H1 (cell line): ENCODE results near the gene MAGI3. TPM values are rescaled to one million over a fixed set of nuclear protein-coding genes. Genes with fewer than 3 reads are reported as not detected.

ENCODE experiments used
- CTCF ChIA-PET: fragments of 300-600 bp; sonication (Branson Sonifier 250); formaldehyde crosslinking; loops from one replicate; lab custom pipeline; 2021; ENCODE audit not compliant: partially characterized antibody; lab: Charles Lee
- POLR2A ChIA-PET: fragments of 300-600 bp; sonication (Branson Sonifier 250); formaldehyde crosslinking; loops from one replicate; lab custom pipeline; 2021; ENCODE audit warnings: inconsistent platforms; ENCODE audit not compliant: partially characterized antibody; lab: Charles Lee
- DNase-seq, 2 experiments: peaks; one replicate each; pipeline versions ENCODE4 v3.0.0 to v3.0.0-alpha.2; 2010 to 2022; ENCODE audit warnings: low spot score in 2 of 2, low read depth in 1 of 2, mixed read lengths in 1 of 2
- FAIRE-seq: peaks from 2 replicates; lab custom pipeline; 2011; peaks lifted over from hg19 to GRCh38; lab: Jason Lieb, UNC
- H2AFZ ChIP-seq: 2 replicates; pipeline ENCODE4 v1.8.1; 2012; ENCODE audit warnings: low read length, inconsistent platforms
- H2AK5ac ChIP-seq: 2 replicates; pipeline ENCODE4 v1.6.1; 2013; ENCODE audit warnings: low read depth, low read length
- H2BK120ac ChIP-seq: replicated peaks from 2 replicates; pipeline ENCODE3; 2013; ENCODE audit warnings: low read depth, low read length, inconsistent platforms
- H2BK12ac ChIP-seq: 2 replicates; pipeline ENCODE4 v1.6.1; 2013; ENCODE audit warnings: low read depth, low read length
- H2BK15ac ChIP-seq: 2 replicates; pipeline ENCODE4 v1.6.1; 2013; ENCODE audit warnings: low read length
- H2BK20ac ChIP-seq: 2 replicates; pipeline ENCODE4 v1.6.1; 2013; ENCODE audit warnings: low read length
- H2BK5ac ChIP-seq: 2 replicates; pipeline ENCODE4 v1.6.1; 2013; ENCODE audit warnings: low read depth, low read length
- H3K14ac ChIP-seq: 2 replicates; pipeline ENCODE4 v1.6.1; 2013; ENCODE audit warnings: inconsistent platforms; ENCODE audit not compliant: insufficient read length
- H3K18ac ChIP-seq: 2 replicates; pipeline ENCODE4 v1.6.1; 2013; ENCODE audit warnings: low read length; ENCODE audit errors: extremely low read depth
- H3K23ac ChIP-seq: 2 replicates; pipeline ENCODE4 v1.6.1; 2013; ENCODE audit warnings: inconsistent platforms; ENCODE audit not compliant: insufficient read length
- H3K23me2 ChIP-seq: 2 replicates; pipeline ENCODE4 v1.6.1; 2013; ENCODE audit warnings: low read depth, low read length
- H3K27ac ChIP-seq: 2 replicates; pipeline ENCODE4 v1.6.1; 2011; ENCODE audit warnings: low read depth, low read length, inconsistent platforms
- H3K27me3 ChIP-seq, 4 experiments: replicated peaks in 1 of 4; 1 replicate in 1 of 4; 2 replicates in 3 of 4; pipeline versions ENCODE4 v1.6.1 to v1.8.1; 2011 to 2013; ENCODE audit warnings: low read length in 3 of 4, mild to moderate bottlenecking in 3 of 4, inconsistent platforms in 2 of 4, mixed read lengths in 2 of 4, moderate library complexity in 1 of 4; ENCODE audit not compliant: control insufficient read depth in 3 of 4, insufficient read depth in 3 of 4; ENCODE audit errors: extremely low read depth in 1 of 4
- H3K36me3 ChIP-seq, 4 experiments: 2 replicates each; pipeline versions ENCODE4 v1.6.1 to v1.8.1; 2011 to 2013; ENCODE audit warnings: mild to moderate bottlenecking in 4 of 4, low read length in 3 of 4, moderate library complexity in 2 of 4, control low read depth in 1 of 4, inconsistent platforms in 1 of 4; ENCODE audit not compliant: insufficient read depth in 4 of 4, control insufficient read depth in 2 of 4
- H3K4ac ChIP-seq: replicated peaks from 2 replicates; pipeline ENCODE3; 2013; ENCODE audit warnings: low read length, low read depth, mixed read lengths, inconsistent platforms; ENCODE audit not compliant: insufficient read length
- H3K4me1 ChIP-seq, 4 experiments: replicated peaks in 1 of 4; 1 replicate in 1 of 4; 2 replicates in 3 of 4; pipeline versions ENCODE4 v1.6.1 to v1.8.1; 2011 to 2013; ENCODE audit warnings: low read length in 3 of 4, inconsistent platforms in 2 of 4, mixed read lengths in 1 of 4; ENCODE audit not compliant: insufficient read depth in 4 of 4, control insufficient read depth in 3 of 4
- H3K4me2 ChIP-seq, 2 experiments: 2 replicates each; pipeline versions ENCODE4 v1.6.1 to v1.8.1; 2011 to 2013; ENCODE audit warnings: low read depth in 2 of 2, low read length in 2 of 2, control low read depth in 1 of 2, inconsistent platforms in 1 of 2, mild to moderate bottlenecking in 1 of 2; ENCODE audit not compliant: insufficient read depth in 1 of 2
- H3K4me3 ChIP-seq, 4 experiments: fragments of 200-600, 300-600 bp in 1 of 4; sonication (generic), shearing (Covaris generic), sonication (Bioruptor Twin) in 1 of 4; 2 replicates each; pipeline versions ENCODE4 v1.5.1 to v1.8.1; 2011 to 2016; ENCODE audit warnings: low read length in 4 of 4, low read depth in 3 of 4, control low read depth in 2 of 4, inconsistent platforms in 2 of 4, mild to moderate bottlenecking in 2 of 4, mixed read lengths in 1 of 4, moderate library complexity in 1 of 4; ENCODE audit not compliant: insufficient read depth in 2 of 4; ENCODE audit errors: extremely low read depth in 1 of 4
- H3K56ac ChIP-seq: replicated peaks from 2 replicates; pipeline ENCODE3; 2013; ENCODE audit warnings: low read depth, mild to moderate bottlenecking, mixed read lengths, low read length, inconsistent platforms; ENCODE audit not compliant: insufficient read length
- H3K79me1 ChIP-seq: 2 replicates; pipeline ENCODE4 v1.6.1; 2013; ENCODE audit warnings: low read depth, low read length, control low read depth
- H3K79me2 ChIP-seq, 2 experiments: 2 replicates each; pipeline versions ENCODE4 v1.6.1 to v1.8.1; 2012 to 2013; ENCODE audit warnings: low read length in 2 of 2, mild to moderate bottlenecking in 2 of 2, inconsistent platforms in 1 of 2; ENCODE audit not compliant: insufficient read depth in 2 of 2, control insufficient read depth in 1 of 2
- H3K9ac ChIP-seq, 4 experiments: replicated peaks in 1 of 4; 1 replicate in 1 of 4; 2 replicates in 3 of 4; pipeline versions ENCODE4 v1.6.1 to v1.8.1; 2011 to 2013; ENCODE audit warnings: low read depth in 3 of 4, low read length in 3 of 4, control low read depth in 2 of 4, mild to moderate bottlenecking in 2 of 4, moderate library complexity in 2 of 4, inconsistent platforms in 1 of 4; ENCODE audit errors: extremely low read depth in 1 of 4
- H3K9me3 ChIP-seq, 2 experiments: 2 replicates each; pipeline versions ENCODE4 v1.6.1 to v1.8.1; 2012 to 2013; ENCODE audit warnings: mild to moderate bottlenecking in 2 of 2, moderate library complexity in 2 of 2, control low read depth in 1 of 2, inconsistent platforms in 1 of 2, low read depth in 1 of 2, low read length in 1 of 2, mixed read lengths in 1 of 2; ENCODE audit not compliant: insufficient read depth in 2 of 2
- H4K20me1 ChIP-seq, 2 experiments: replicated peaks in 1 of 2; 2 replicates each; pipeline versions ENCODE3 to v1.8.1; 2011 to 2013; ENCODE audit warnings: inconsistent platforms in 2 of 2, low read length in 2 of 2, mild to moderate bottlenecking in 1 of 2; ENCODE audit not compliant: insufficient read depth in 2 of 2, control insufficient read depth in 1 of 2
- H4K5ac ChIP-seq: 2 replicates; pipeline ENCODE4 v1.6.1; 2013; ENCODE audit warnings: low read length, low read depth, mixed read lengths, inconsistent platforms; ENCODE audit not compliant: insufficient read length
- H4K8ac ChIP-seq: 2 replicates; pipeline ENCODE4 v1.8.0; 2013; ENCODE audit warnings: mild to moderate bottlenecking, moderate library complexity, low read length, inconsistent platforms; ENCODE audit not compliant: insufficient read depth; ENCODE audit errors: extremely low read depth
- H4K91ac ChIP-seq: replicated peaks from 2 replicates; pipeline ENCODE3; 2013; ENCODE audit warnings: low read length, mixed read lengths, inconsistent platforms; ENCODE audit not compliant: insufficient read length
- CEBPB ChIP-seq: IDR thresholded peaks from 2 replicates; pipeline ENCODE4 v1.6.1; 2012; ENCODE audit warnings: low read depth, low read length
- EGR1 ChIP-seq: IDR thresholded peaks from 2 replicates; pipeline ENCODE4 v1.6.1; 2011; ENCODE audit warnings: low read depth, low read length, borderline replicate concordance
- GABPA ChIP-seq: IDR thresholded peaks from 2 replicates; pipeline ENCODE4 v1.6.1; 2011; ENCODE audit warnings: mild to moderate bottlenecking, low read length, moderate library complexity, borderline replicate concordance; ENCODE audit not compliant: insufficient read depth
- KDM1A ChIP-seq: fragments of 200-600, 300-600 bp; sonication (generic); IDR thresholded peaks from 2 replicates; pipeline ENCODE4 v1.7.1; 2016; ENCODE audit warnings: mild to moderate bottlenecking, low read length, borderline replicate concordance
- PHF8 ChIP-seq: fragments of 200-600 bp; sonication (generic); conservative IDR thresholded peaks from 2 replicates; pipeline ENCODE4 v1.7.1; 2012; ENCODE audit warnings: low read depth, mild to moderate bottlenecking, inconsistent platforms, low read length, moderate library complexity
- RXRA ChIP-seq: IDR thresholded peaks from 2 replicates; pipeline ENCODE4 v1.6.1; 2011; ENCODE audit warnings: low read depth, mild to moderate bottlenecking, low read length, moderate library complexity; ENCODE audit not compliant: insufficient read depth
- SIX5 ChIP-seq: IDR thresholded peaks from 2 replicates; pipeline ENCODE4 v1.6.1; 2011; ENCODE audit warnings: mild to moderate bottlenecking, low read depth, low read length
- SP1 ChIP-seq: IDR thresholded peaks from 2 replicates; pipeline ENCODE4 v1.6.1; 2011; ENCODE audit warnings: low read depth, low read length
- SP2 ChIP-seq: IDR thresholded peaks from 2 replicates; pipeline ENCODE4 v1.6.1; 2012; ENCODE audit warnings: mild to moderate bottlenecking, low read length, inconsistent platforms
- TAF7 ChIP-seq: optimal IDR thresholded peaks from 2 replicates; pipeline ENCODE3; 2011; ENCODE audit warnings: low read depth, mild to moderate bottlenecking, inconsistent platforms, low read length, moderate library complexity, borderline replicate concordance
- TCF12 ChIP-seq: IDR thresholded peaks from 2 replicates; pipeline ENCODE4 v1.6.1; 2011; ENCODE audit warnings: low read depth, mild to moderate bottlenecking, low read length
- YY1 ChIP-seq: IDR thresholded peaks from 2 replicates; pipeline ENCODE4 v1.6.1; 2011; ENCODE audit warnings: low read depth, mild to moderate bottlenecking, low read length
- ZNF274 ChIP-seq: IDR thresholded peaks from 2 replicates; pipeline ENCODE4 v1.7.0; 2012; ENCODE audit warnings: low read length, borderline replicate concordance; ENCODE audit errors: extremely low read depth
- polyA plus RNA-seq, 7 experiments: library from polyadenylated mRNA; depleted of rRNA in 3 of 7; stranded (reverse) in 5 of 7; unstranded in 2 of 7; fragments of >200 nt in 5 of 7; fragments of 200-250 nt in 2 of 7; gene quantifications; 1 replicate in 5 of 7; 2 replicates in 1 of 7; 4 replicates in 1 of 7; pipeline versions ENCODE4 v1.2.1 to v1.2.3, GENCODE V29; 2011 to 2013; ENCODE audit warnings: missing spikeins in 2 of 7, mixed read lengths in 2 of 7
- total RNA-seq: library from RNA; stranded (reverse); fragmentation: NEBNext Ultra II Directional; extraction: Animal tissue kit (Norgen Biotek cat#: 25700); gene quantifications from 2 replicates; pipeline ENCODE4 v1.2.1, GENCODE V29; 2021
- TF ChIP-seq, protein P1 (sequence below), 3 experiments: IDR thresholded peaks; 1 replicate in 2 of 3; 2 replicates in 1 of 3; pipeline versions ENCODE4 v1.5.1 to v1.6.1; 2011; ENCODE audit warnings: low read length in 3 of 3, mild to moderate bottlenecking in 3 of 3, inconsistent platforms in 2 of 3, low read depth in 1 of 3, moderate library complexity in 1 of 3; ENCODE audit not compliant: insufficient read depth in 1 of 3; ENCODE audit errors: control extremely low read depth in 1 of 3

MAGI3 gene
- total and polyA plus RNA-seq, 2 of the 8 experiments (the other 6 are each of a cell fraction or from before 2014, with no cell fraction given), result 2.3 to 7.8 TPM

DNA sequence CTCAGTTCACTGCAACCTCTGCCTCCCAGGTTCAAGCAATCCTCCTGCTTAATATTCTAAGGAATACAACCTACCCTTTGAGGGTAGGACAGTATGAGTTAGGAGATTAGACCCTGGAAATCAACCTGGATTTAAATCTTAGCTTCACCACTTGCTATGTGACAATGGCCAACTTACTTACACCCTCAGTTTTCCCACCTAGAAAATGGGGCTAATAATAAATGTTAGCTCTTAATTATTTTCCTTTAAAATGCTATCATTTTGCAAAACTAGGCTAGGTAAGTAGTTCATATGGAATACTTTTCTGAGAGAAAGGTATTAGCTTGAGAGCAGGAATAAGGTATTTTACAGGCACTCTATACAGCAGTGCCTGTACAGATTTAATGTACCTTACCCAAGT lies 258.2 kb downstream of the MAGI3 start:
- H3K9ac ChIP-seq, result no peak overlapping the region
- no peak overlapping the region for H2AK5ac ChIP-seq
- no peak overlapping the region for H4K91ac ChIP-seq
- no peak overlapping the region for H3K18ac ChIP-seq
- no peaks in the 10 kb centered on the region for H3K27me3 ChIP-seq
- DNase-seq, result no peak
- no peak overlapping the region for H3K14ac ChIP-seq
- no peaks in the 10 kb centered on the region for H3K4me1 ChIP-seq
- no peaks in the 10 kb centered on the region for H3K79me2 ChIP-seq
- H4K5ac ChIP-seq, result no peak overlapping the region
- H3K79me1 ChIP-seq, result no peaks in the 10 kb centered on the region
- POLR2A ChIA-PET, result no interaction called here
- CTCF ChIA-PET, result interaction anchor here (1.0 kb wide), 1 partner anchor 11 kb away, joined by 9 read pairs; no protein-coding TSS in a partner anchor
- H3K23me2 ChIP-seq, result no peaks in the 10 kb centered on the region
- H2BK15ac ChIP-seq, result no peak overlapping the region
- H3K27ac ChIP-seq, result no peak overlapping the region
- no peak overlapping the region for H3K4me2 ChIP-seq
- no peaks in the 10 kb centered on the region for H3K9me3 ChIP-seq
- no peak overlapping the region for H2BK12ac ChIP-seq
- H4K20me1 ChIP-seq, result no peaks in the 10 kb centered on the region
- no peak overlapping the region for H3K56ac ChIP-seq
- no peaks in the 10 kb centered on the region for H3K36me3 ChIP-seq
- no peak overlapping the region for H2BK20ac ChIP-seq
- no peak overlapping the region for H2BK5ac ChIP-seq
- FAIRE-seq, result no peak
- no peak overlapping the region for H3K4ac ChIP-seq
- H3K4me3 ChIP-seq, result no peak overlapping the region
- no peak overlapping the region for H2BK120ac ChIP-seq
- H4K8ac ChIP-seq, result no peak overlapping the region
- no peak overlapping the region for H2AFZ ChIP-seq
- H3K23ac ChIP-seq, result no peak overlapping the region
- TF ChIP-seq KDM1A (no peak), TCF12 (no peak), CEBPB (no peak), RXRA (no peak), SIX5 (no peak), SP2 (no peak), EGR1 (no peak), GABPA (no peak), PHF8 (no peak), YY1 (no peak), SP1 (no peak), ZNF274 (no peak), TAF7 (no peak)
- TF ChIP-seq, protein P1, sequence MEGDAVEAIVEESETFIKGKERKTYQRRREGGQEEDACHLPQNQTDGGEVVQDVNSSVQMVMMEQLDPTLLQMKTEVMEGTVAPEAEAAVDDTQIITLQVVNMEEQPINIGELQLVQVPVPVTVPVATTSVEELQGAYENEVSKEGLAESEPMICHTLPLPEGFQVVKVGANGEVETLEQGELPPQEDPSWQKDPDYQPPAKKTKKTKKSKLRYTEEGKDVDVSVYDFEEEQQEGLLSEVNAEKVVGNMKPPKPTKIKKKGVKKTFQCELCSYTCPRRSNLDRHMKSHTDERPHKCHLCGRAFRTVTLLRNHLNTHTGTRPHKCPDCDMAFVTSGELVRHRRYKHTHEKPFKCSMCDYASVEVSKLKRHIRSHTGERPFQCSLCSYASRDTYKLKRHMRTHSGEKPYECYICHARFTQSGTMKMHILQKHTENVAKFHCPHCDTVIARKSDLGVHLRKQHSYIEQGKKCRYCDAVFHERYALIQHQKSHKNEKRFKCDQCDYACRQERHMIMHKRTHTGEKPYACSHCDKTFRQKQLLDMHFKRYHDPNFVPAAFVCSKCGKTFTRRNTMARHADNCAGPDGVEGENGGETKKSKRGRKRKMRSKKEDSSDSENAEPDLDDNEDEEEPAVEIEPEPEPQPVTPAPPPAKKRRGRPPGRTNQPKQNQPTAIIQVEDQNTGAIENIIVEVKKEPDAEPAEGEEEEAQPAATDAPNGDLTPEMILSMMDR (IDR thresholded peaks at IDR 0.05; ENCODE audit: control extremely low read depth in 1 of 3, insufficient read depth in 1 of 3, low read depth in 1 of 3, low read length in 3 of 3), result no peak
